ENCODE measurements around the gene ZFYVE9. TPM values are rescaled to one million over a fixed set of nuclear protein-coding genes. Genes with fewer than 3 reads are reported as not detected.

Gene ZFYVE9
- total RNA-seq, 4 donors from 2014 or later: 23.1 to 35.0 (median 27.7) TPM

DNA sequence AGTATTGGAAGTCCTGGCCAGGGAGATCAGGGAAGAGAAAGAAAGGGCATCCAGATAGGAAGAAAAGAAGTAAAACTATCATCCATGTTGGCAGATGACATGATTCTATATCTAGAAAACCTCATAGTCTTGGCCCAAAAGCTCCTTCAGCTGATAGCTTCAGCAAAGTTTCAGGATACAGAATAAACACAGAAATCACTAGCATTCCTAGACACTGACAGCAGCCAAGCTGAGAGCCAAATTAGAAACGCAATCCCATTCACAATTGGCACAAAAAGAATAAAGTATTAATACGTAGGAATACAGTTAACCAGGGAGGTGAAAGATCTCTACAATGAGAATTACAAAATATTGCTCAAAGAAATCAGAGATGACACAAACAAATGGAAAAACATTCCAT, 44.6 kb downstream of the ZFYVE9 start:
- ATAC-seq (ENCODE audit: low FRiP score): no peak
- DNase-seq (ENCODE audit: low spot score): no peak
- TF ChIP-seq, protein P1, sequence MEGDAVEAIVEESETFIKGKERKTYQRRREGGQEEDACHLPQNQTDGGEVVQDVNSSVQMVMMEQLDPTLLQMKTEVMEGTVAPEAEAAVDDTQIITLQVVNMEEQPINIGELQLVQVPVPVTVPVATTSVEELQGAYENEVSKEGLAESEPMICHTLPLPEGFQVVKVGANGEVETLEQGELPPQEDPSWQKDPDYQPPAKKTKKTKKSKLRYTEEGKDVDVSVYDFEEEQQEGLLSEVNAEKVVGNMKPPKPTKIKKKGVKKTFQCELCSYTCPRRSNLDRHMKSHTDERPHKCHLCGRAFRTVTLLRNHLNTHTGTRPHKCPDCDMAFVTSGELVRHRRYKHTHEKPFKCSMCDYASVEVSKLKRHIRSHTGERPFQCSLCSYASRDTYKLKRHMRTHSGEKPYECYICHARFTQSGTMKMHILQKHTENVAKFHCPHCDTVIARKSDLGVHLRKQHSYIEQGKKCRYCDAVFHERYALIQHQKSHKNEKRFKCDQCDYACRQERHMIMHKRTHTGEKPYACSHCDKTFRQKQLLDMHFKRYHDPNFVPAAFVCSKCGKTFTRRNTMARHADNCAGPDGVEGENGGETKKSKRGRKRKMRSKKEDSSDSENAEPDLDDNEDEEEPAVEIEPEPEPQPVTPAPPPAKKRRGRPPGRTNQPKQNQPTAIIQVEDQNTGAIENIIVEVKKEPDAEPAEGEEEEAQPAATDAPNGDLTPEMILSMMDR (IDR thresholded peaks at IDR 0.05): no peak

DNA sequence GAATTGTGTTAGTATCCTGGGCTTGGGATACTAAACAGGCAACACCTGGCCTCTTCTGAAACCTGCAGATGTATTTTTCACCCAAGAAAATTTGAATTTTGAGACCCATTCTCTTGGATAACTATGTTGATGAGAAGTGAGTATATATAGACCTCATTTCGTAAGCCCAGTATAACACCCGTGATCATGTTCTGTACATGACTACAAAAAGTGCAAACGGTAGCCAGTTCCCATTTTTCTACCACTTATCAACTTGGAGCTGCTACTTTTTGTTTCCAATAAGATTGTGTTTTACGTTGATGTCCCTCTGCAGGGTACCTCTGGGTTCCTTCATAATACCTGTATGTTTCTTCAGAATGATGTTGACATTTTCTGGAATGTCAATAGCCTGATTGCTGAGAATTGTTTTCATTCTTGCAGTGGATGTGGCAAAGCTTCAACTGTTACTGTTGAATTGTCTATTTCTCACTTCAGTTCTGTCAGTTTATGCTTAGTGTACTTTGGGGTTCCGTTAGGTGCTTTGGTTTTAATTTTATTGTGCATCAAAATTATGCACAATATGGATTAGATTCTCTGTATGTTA, 48.1 kb downstream of the ZFYVE9 start:
- ATAC-seq (ENCODE audit: low FRiP score) (no peak), DNase-seq (ENCODE audit: low spot score) (no peak)
- TF ChIP-seq, protein P1 (IDR thresholded peaks at IDR 0.05): no peak

DNA sequence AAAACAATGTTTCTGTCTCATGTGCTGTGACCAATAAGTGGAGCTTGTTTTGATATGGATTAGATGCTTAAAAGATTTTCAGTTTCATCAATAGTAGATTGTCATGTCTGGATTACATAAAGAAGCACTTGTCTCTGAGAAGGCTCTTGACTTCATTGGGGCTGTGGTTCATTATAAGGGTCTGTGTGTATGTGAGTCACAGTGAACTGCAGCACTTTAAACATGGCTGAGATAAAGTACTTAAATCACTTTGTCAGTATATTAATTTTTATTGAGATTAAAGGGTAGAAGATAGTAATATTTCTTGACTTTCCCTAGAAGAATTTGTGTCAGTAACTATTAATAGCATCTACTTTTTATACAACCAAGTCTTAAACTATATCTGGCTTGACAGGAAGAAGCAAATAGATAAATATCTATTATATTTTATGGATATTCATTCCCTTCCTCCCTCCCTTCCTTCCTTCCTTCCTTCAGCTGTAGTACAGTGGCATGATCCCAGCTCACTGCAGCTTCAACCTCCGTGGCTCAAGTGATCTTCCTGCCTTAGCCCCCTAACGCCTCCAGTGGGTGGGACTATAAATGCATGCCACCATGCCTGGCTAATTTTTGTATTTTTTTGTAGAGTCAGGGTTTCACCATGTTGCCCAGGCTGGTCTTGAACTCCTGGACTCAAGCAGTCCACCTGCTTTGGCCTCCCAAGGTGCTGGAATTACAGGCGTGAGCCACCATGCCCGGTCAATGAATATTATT, 48.8 kb downstream of the ZFYVE9 start:
- TF ChIP-seq, protein P1 (IDR thresholded peaks at IDR 0.05): no peak
- ATAC-seq (ENCODE audit: low FRiP score) (no peak), DNase-seq (ENCODE audit: low spot score) (no peak)

DNA sequence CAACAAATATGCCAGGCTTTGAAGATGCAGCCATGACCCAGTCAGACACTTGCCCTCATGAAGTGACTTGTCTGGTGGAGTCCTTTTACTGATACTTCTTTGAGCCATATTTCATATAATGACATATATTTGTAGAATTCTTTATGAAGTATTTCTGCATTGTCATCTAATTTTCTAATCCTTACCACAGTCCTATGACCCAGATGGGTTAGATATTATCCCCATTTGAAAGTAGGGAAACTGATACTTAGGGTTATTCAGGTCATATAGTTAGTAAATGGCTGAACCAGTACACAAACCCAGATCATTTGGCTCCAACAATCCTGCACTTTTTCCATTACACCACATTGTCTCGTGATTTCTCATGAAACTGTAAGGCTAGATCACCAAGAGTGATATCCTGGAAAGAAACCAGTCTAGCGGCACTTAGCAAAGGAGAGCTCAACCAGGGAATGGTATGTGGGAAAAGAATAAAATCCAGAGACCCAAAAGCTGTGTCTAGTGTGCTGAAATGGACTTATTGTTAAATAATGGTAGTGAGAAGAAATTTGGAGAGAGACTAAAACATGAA, 49.6 kb downstream of the ZFYVE9 start:
- TF ChIP-seq, protein P1 (IDR thresholded peaks at IDR 0.05): no peak
- ATAC-seq (ENCODE audit: low FRiP score) (no peak), DNase-seq (ENCODE audit: low spot score) (no peak)

DNA sequence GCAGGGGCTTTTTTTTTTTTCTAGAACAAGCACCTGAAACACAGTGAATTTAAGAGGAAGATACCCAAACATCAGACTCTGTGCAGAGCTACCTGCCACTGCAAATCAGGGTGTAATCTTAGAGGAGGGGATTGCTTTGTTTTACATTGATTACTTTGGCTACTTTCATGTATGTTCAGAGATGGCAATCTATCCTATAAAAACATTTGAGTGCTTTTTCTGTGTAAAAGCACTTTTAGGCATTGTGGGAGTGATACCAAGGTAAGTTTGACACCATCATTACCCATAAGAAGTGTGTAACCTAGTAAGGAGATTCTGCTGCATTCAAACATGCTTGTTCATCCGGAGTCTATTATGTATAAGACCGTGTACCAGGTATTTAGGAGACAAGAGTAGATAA, 50.1 kb downstream of the ZFYVE9 start:
- no peak for DNase-seq (ENCODE audit: low spot score)
- TF ChIP-seq, protein P1 (IDR thresholded peaks at IDR 0.05): no peak
- ATAC-seq (ENCODE audit: low FRiP score): no peak

DNA sequence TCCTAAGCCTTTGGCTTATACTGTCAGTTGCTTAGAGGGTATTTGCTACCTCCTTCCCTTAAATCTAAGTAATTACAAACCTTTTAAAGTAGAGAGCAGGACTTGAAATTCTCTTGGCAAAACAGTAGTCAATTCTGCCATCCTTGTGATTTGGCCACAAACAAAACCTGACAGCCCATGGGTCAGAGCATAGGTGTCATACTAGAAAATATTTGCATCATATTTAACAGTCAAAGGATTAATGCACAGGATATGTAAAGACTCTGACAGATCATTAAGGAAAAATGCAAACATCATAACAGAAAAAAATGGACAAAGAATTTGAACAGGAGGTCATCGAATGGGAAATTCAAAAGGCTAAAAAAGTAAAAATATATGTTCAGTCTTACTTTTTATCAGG, 50.5 kb downstream of the ZFYVE9 start:
- ATAC-seq (ENCODE audit: low FRiP score) (no peak), DNase-seq (ENCODE audit: low spot score) (no peak)
- TF ChIP-seq, protein P1 (IDR thresholded peaks at IDR 0.05): no peak
